SKM-1 (cell line): Measurements from ENCODE around the gene LPXN.

ENCODE experiments used
- DNase-seq: peaks from one replicate; lab custom pipeline; 2025; ENCODE audit not compliant: unreplicated experiment; lab: John Stamatoyannopoulos, UW

The LPXN gene

DNA sequence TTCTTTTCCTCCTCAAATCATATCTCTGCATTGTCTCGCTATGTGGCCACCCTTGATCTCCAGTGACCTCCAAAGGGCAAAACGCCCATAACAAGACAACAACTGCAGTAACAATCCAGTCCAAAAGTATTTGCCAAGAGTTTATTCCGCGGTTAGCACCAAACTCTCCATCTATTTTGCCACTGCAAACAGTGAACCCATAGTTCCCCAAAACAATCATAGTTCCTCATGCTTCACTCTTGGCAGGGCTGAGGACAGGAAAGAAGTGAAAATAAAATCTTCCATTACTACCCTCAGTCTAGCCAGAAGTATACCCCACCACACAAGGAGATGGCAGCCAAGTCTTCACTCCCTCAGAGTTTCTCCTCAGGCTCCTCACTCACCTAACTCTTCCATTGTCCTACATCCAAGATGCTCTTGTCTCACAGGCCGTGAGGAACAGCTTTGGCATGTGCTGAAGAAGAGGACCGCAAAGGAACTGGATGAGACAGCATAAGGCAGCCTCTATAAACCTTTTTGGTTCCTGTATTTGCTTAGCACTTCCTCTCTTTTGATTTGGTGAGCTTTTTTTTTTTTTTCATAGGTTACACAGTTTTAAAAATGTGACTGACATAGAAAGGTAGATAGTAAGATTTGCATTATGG lies at the start of gene LPXN:
Gene LPXN, minus strand, starts transcription at position 480 of the 644 bp plus-strand sequence. Its CDS starts 84 bp downstream, at position 396.
- peak; percentile 86 for DNase-seq

DNA sequence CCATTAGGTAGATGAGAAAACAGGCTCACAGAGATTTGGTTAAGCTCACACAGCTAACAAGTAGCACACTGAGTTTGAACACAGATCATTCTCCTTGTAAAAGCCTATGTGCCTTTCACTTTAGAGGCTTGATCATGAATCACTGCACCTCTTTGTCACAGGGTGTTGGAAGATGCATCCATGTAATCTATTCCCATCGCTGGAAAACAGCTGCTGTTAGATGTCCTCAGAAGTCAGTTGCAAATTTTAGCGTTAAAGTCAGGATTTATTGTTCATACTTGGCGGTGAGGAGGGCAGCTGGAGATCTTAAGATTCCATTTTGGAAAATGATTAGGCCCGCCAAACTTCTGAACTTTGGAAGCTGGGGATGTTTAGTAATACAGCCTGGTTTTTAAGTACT lies 49.4 kb upstream of the LPXN start:
- DNase-seq = no peak

DNA sequence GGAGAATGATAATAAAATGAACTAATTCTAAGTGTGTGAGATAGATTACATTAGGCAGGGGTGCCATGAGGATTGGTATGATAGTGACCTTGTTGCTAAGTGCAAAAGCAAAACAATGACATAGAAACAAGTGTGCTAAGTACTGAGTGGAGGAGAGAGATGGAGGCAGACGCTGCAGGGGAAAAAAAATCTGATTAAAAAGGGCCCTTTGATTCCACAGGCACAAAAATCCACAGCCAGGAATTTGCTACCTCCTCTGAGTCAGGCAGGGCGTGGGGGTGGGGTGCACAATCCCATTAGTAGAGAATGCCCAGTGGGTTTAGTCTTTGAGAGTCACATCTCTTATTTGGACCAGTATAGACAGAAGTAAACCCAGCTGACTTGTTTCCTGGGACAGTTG lies 46.7 kb upstream of the LPXN start, which contains the start of gene CNTF:
Gene CNTF, plus strand, starts transcription at position 322 of the 400 bp plus-strand sequence. CDS start 88 bp downstream, outside the sequence.
- no peak for DNase-seq

DNA sequence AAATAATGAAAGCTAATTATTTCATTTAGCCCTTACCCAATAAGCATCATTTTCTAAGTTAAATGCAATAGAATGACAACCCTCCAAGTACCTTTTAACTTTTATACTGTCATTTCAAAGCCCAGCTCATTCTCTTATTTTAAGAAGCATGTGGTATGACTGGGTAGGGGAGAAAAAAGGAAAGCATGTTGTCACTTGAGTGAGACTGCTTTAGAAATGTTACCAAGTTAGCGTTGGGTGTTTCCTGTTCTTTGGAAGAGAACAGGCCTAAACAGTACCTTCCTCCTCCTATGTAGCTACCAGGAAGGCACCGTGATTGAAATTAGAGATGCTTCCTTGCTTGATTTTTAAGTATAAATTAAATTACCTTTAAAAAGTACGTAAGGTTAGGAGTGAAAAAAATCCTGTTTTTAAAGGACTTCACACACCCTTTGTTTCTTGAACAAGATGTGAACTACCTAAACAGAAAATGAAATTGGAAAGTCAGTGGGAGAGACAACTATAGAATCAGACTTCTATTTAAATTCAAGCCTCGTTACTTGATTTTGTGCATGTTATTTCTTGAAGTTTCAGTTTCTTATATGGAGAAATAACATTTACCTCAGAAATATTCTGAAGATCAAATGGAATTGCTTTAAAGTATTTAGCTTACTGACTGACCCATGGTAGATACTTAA lies 46.1 kb upstream of the LPXN start:
- DNase-seq = no peak

DNA sequence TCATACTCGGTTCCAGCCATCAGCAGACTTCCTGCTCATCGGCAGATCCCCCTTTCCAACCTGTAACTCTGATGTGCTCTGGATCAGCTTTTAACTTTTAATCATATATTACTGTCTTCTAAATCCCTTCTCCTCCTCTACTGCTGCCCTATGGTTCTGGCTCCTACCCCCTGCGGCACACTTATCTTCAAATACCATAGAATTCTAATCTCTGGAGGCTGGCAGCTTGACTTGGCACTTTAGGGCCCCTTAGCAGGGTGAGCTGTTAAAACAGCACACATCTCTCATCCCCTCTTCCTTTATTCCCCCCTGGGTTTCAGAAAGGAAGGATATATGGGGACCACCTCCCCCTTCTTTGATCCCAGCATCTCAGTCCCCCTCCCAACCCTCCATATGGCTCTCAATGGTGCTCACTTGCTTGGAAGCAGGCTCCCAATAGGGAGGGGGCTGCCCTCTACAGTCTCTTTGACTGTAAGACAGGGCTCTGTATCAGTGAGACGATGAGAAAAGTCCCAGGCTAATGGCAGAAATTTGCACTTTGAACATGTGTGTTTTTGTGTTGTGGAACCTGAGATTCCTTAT lies 42.4 kb upstream of the LPXN start:
- no peak for DNase-seq

DNA sequence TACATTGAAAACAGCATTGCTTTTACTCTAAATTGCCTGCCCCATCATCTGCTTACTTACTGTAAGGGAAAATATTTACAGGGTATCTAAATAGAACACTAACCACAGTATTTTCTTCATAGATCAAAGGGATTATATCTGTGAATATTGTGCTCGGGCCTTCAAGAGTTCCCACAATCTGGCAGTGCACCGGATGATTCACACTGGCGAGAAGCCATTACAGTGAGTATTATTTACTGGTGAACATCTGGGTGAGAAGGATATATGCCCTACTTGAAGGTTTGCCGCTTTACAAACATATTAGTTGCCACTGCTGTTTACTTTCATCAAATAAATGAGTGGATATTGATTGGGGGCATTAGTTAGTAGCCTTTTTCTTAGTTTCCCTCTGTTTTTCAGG lies 40.9 kb upstream of the LPXN start:
- DNase-seq = no peak

DNA sequence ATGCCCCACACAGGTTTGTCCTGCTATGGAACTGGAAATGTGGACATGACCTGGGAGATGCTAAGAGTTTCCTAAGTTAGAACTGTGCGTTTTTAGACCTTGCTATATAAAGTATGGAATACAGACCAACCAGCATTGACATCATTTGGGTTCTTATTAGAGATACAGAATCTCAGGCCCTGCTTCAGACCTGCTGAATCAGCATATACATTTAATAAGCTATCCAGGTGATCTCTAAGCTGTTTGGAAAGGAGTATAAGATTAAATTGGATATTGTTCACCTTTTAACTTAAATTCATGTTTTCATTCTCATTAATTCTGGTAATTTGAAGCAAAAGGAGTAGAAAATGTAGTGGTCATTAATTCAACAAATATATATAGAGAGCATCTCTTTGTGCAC lies 39.9 kb upstream of the LPXN start:
- DNase-seq = no peak

DNA sequence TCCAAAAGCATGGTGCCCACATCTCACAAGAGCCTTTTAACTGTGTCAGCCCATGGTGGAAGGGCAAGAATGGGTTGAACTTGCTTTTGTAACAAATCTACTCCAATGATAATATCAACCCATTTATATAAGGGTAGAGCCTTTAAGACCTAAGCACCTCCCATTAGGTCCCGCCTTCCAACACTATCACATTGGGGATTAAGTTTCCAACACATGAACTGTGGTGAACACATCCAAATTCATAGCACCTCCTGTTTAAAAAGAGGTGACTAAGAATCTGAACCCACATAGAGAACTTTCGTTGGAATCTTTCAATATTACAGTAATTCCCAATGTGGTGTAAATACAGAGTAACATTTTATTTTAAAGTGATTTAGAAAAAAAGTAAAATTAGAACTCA lies 37.6 kb upstream of the LPXN start:
- DNase-seq = no peak

DNA sequence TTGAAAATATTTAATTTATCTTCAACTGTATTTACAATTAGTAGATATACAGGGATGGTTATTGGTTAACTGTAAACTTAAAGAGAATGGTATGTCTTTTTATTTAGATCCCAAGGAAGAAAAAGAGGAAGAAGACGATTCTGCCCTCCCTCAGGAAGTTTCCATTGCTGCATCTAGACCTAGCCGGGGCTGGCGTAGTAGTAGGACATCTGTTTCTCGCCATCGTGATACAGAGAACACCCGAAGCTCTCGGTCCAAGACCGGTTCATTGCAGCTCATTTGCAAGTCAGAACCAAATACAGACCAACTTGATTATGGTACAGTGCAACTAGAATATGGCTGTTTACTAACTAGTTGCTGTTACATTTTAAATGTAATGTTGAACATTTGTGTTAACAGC lies 34.1 kb upstream of the LPXN start:
- no peak for DNase-seq

DNA sequence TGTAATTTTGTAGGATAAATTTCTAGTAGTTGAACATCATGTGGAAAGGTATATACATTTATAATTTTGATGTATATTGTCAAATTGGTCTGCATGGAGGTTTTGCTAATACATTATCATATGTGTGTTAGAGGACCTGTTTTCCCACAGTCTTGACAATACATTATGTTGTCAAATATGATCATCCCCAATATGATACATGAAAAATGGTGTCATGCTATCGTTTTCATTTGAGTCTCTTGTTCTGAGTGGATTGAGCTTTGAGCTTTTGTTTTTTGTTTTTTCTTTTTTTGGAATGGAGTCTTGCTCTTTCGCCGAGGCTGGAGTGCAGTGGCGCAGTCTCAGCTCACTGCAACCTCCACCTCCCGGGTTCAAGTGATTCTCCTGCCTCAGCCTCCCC lies 32.7 kb upstream of the LPXN start:
- DNase-seq = no peak

DNA sequence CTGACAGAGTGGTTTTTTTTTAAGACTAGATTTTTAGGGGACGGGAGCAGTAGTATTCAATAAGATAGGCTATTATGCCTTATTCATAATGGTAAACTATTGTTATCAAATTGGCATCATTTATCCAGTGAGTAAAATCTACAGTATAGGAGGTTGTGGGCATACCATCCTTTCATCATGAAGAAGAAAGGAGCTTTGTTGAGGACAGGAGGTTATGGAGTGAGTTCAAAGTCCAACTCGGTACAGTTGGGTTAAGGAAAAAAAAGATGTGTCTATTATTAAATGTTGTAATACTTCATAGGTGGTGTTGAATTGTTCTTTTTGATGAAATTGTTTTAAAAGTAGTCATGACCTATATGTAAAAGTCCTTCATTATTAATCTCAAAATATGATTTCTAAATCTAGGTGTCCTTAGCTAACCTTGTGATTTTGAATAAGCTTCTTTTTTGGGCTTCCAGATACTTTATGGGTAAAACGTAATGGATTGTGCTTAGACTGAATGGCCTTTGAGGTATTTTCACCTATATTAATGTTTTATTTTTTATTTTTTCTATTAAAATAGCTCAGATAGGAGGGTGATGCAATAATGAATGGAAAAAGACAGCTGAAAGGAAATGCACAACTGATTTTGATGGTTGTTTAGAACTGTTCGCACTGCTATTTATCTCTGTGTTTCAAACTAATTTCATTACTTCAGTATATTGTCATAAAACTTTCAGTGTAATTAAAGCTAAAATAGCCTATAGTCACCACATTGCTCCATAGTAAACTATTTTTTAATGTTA lies 31.5 kb upstream of the LPXN start:
- no peak for DNase-seq

DNA sequence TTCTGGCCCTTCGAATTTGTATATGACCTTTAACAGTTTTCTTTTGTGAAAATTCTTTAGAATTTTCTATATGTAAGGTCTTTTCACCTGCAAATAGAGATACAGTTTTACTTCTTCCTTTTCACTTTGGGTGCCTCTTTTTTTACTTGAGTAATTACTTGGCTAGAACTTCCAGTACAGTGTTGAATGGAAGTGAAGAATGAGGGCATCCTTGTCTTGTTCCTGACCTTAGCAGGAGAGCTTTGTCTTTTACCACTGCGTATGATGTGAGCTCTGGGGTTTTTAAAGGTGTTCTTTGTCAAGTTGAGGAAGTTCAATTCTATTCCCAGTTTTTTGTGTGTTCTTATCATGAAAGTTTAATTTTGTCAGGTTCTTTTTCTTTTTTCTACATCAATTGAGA lies 24.9 kb upstream of the LPXN start:
- DNase-seq = no peak

DNA sequence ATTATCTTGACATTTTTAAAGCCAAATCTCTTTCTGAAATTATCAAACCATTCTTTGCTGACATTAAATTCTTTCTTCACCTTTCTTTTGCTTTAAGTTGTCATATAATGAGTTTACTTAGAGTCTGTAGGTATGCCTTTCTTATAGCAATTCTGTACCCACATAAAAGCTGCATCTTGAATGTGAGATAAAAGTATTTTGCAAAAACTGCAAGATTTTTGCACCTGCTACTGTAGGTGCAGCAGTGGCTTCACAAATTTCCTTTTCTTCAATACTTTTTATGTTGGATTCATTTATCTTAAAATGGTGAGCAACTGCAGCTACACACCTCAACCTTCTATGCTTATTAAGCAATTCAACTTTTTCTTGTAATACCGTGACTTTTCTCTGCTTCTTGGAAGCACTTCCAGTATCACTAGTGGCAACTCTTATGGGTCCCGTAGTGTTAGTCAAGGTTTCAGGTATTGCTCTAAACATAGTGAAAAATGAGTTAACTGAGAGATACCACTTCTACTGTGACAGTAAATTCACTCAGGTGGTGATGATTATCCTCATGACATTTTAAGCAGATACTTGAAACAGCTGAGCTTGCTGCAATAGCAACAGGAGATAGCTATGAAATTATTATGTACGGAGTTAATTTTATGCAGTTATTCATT lies 22.0 kb upstream of the LPXN start:
- DNase-seq = no peak

DNA sequence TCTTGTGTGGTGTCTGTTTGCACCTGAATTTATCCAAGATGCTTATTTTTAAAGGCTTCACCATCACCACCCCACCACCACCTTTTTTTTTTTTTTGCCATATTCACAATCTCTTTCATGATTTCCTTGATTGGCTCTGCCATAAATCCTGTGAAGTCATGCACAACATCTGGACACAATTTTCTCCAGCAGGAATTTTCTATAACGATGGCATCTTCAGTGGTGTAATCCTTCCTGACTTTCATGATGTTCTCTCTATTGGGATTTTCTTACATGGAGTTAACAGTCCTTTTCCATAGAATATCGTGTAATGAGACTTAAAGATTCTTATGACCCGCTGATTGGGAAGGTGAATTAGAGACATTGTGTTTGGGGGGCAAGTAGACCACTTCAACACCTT lies 21.0 kb upstream of the LPXN start:
- no peak for DNase-seq

DNA sequence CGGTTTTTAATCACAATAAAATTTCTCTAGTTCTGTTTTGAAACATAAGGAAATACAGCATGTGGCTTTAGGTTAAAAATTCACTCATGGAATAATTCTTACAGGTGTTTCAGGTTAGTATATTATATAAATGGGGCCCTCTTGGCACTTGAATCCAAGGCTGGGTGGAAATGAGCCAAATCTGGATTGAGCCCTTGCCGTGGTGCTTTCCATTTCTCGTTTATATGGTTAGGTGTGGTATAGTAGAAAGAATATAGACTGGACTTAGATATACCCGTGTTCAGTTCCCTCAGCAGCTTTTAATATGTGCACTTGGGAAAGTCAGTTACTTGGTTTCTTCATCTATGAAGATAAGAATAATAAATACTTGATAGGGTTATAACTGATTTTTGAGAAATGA lies 19.2 kb upstream of the LPXN start:
- no peak for DNase-seq

DNA sequence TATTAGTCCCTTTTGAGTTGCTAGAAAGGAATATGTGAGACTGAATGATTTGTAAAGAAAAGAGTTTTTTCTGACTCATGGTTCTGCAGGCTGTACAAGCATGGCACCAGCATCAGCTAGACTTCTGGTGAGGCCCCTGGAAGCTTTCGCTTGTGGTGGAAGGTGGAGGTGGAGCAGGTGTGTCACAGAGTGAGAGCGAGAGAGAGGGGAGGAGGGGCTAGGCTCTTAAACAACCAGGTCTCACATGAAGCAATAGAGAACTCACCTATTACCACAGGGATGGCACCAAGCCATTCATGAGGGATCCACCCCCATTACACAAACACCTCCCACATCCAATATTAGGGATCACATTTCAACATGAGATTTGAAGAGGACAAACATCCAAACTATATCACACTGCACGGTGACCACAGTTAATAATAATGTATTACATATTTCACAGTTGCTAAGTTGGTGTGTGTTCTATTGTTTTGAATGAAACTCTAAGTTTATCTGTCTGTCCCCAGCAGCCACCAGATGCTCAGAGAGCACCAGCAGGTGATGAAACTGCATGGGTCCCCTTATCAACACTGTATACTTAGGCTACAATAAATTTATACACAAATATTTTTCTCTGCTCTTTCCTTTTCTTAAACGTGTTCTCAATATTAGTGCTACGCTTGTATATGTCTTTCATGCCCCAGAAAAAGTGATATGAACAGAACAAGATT lies 17.3 kb upstream of the LPXN start:
- DNase-seq = no peak

DNA sequence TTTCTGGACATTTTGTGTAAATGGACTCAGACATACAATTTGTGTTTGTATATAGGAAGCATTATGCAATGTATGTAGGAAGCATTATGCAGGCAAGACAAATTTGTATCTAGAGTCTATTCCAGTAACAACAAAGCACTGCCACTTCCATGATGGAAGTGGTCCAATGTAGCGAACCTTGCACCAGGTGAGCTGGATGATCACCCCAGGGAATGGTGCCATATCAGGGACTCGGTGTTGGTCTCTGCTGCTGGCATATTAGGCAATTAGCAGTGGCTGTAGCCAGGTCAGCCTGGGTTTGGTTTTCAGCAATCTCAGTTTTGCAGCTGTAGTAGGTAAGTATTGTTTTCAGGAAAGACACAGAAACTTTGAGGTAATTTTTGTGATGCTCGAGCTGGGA lies 16.0 kb upstream of the LPXN start:
- no peak for DNase-seq

DNA sequence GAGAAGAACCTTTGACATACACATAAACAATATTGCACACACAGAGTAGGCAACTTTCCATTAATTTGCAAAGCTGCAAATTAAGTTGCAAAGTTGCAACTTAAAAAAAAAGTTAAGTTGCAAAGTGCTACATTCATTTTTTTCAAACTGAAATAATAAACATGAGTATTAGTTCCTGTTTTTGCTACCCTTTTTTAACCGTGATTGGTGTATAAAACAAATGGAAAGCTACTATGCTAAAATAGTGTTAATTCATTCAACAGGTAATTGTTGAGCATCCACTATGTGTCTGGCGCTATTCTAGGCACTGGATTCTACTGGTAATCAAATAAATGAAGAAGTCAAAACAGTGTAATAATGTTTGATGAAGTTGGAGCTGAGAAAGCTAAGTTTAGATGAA lies 11.3 kb upstream of the LPXN start:
- no peak for DNase-seq

DNA sequence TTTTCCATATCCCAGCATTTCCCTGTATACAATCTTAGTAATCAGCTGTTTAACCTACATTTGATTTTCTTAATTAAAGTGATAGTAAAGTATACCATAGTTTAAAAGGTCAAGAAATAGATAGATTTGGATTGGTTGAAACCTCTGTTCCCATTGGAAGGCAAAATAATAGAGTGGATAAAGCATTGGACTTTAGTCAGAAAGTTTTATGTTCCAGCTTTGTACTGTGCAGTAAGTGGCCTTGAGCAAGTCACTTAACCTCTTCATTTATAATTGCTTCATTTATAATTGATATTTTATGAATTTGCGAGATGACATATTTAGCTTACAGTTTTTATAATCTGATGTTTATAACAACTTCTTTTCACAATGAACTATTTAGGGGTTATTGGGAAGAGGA lies 6.8 kb upstream of the LPXN start:
- no peak for DNase-seq

DNA sequence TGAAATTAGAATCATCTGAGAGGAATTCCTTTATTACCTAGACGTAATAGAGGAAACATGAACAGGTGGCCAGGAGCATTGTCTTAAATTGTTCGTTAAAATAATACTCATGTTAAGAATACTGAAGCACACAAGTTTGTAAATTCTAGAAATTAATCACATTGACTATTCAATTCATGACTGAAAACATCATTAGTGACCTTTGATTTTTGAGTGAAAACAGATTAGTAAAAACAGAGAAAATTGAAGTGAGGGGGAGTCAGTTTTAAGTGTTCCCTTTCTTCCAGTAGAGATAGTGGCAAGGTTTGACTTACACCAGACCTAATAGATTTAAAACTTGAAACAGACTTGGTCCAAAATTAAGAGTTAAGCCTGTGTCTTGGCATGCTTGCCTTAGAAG lies 4.7 kb upstream of the LPXN start:
- no peak for DNase-seq
